Stimulated activated memory B cell treated with anti-CD40 and anti-IgM and Interleukin-4, amounts not matched to agents 10 μg/mL and 1 μg/mL and 100 μg/mL, for 72 hours (primary cell): ENCODE results near the gene CHI3L1.

Experiments
- ATAC-seq: fragments of 150-1000 bp; cut with Tn5 transposase; 2 replicates; pipeline ENCODE4 v1.10.0; 2021
- H3K27ac Mint-ChIP-seq: one replicate; pipeline ENCODE4 v1.8.0; 2022; ENCODE audit warnings: mild to moderate bottlenecking, mixed read lengths
- H3K27me3 Mint-ChIP-seq: one replicate; pipeline ENCODE4 v1.8.0; 2022; ENCODE audit warnings: mixed read lengths
- H3K36me3 Mint-ChIP-seq: one replicate; pipeline ENCODE4 v1.8.0; 2022; ENCODE audit warnings: mixed read lengths
- H3K4me1 Mint-ChIP-seq: one replicate; pipeline ENCODE4 v1.8.0; 2022; ENCODE audit warnings: mixed read lengths
- H3K4me3 Mint-ChIP-seq: one replicate; pipeline ENCODE4 v1.8.0; 2022; ENCODE audit warnings: mild to moderate bottlenecking, moderate library complexity, mixed read lengths
- H3K9me3 Mint-ChIP-seq: one replicate; pipeline ENCODE4 v1.8.0; 2022; ENCODE audit warnings: mixed read lengths

Gene CHI3L1

GRCh38 chr1:203196371-203196770, 9.9 kb upstream of the CHI3L1 start:
- H3K9me3 Mint-ChIP-seq: no peaks in the 10 kb centered on the region
- H3K4me1 Mint-ChIP-seq: no peaks in the 10 kb centered on the region
- no peak overlapping the region for H3K4me3 Mint-ChIP-seq
- peaks cover 40% of the 10 kb centered on the region for H3K27me3 Mint-ChIP-seq
- ATAC-seq: no peak
- H3K27ac Mint-ChIP-seq: no peak overlapping the region
- H3K36me3 Mint-ChIP-seq: no peaks in the 10 kb centered on the region

DNA sequence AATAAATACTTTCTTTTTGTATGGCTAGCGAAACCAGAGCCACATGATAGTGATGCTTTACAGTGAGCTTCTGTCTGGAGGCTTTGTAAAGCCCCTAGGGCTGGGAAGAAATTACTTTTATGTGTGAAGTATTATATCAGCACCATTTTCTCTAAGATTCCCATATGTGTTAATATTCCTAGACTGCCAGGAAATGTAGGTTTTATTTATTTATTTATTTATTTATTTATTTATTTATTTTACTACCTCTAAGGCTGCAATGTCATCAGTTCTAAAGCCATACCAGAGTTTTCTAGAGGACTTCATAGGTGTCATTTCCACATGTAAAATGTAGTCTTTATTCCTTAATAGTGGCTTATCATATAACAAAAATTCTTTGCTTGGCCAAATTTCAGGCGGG, 4.4 kb upstream of the CHI3L1 start:
- no peaks in the 10 kb centered on the region for H3K4me1 Mint-ChIP-seq
- no peak overlapping the region for H3K4me3 Mint-ChIP-seq
- peaks cover 41% of the 10 kb centered on the region for H3K27me3 Mint-ChIP-seq
- no peaks in the 10 kb centered on the region for H3K36me3 Mint-ChIP-seq
- no peak for ATAC-seq
- H3K9me3 Mint-ChIP-seq: no peaks in the 10 kb centered on the region
- no peak overlapping the region for H3K27ac Mint-ChIP-seq

GRCh38 chr1:203189951-203190352, 3.4 kb upstream of the CHI3L1 start:
- Mint-ChIP-seq H3K36me3 (no peaks in the 10 kb centered on the region), H3K27me3 (peaks cover 42% of the 10 kb centered on the region), H3K4me3 (no peak overlapping the region), H3K4me1 (no peaks in the 10 kb centered on the region), H3K27ac (no peak overlapping the region), H3K9me3 (no peaks in the 10 kb centered on the region)
- no peak for ATAC-seq

- peaks cover 51% of the 10 kb centered on the region for H3K27me3 Mint-ChIP-seq
- H3K4me3 Mint-ChIP-seq: no peak overlapping the region
- no peaks in the 10 kb centered on the region for H3K36me3 Mint-ChIP-seq
- ATAC-seq: no peak
- no peaks in the 10 kb centered on the region for H3K9me3 Mint-ChIP-seq
- H3K27ac Mint-ChIP-seq: no peak overlapping the region
- no peaks in the 10 kb centered on the region for H3K4me1 Mint-ChIP-seq
Observed at GRCh38 chr1:203188686-203189232, 2.3 kb upstream of the CHI3L1 start.

DNA sequence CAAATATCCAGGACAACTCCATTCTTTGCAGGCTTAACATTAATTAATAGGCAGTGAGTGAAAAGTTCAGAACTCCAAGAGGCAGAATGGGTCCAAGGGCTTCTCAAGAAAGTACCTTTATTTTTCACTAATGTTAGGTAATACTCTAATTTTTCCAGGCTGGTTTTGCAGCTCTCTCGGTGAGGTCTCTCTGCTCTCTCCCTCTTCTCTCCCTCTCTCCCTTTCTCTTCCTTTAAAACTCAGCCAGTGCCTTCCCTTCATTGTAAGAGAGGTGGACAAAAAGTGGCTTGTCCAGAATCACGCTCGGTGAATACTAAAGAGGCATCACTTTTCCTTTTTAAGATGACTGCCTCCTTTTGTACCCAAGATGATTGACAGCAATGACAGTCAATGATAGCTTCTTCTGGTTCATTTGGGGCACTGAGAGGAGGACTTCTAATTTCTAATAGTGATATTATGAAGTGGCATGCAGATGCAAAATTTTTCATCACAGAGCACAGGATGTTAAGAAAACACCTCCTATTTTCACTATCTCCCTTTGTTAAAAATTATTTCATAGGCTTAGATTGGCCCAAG, 1.3 kb upstream of the CHI3L1 start:
- H3K4me1 Mint-ChIP-seq: no peaks in the 10 kb centered on the region
- no peak overlapping the region for H3K4me3 Mint-ChIP-seq
- H3K9me3 Mint-ChIP-seq: no peaks in the 10 kb centered on the region
- no peak overlapping the region for H3K27ac Mint-ChIP-seq
- peaks cover 51% of the 10 kb centered on the region for H3K27me3 Mint-ChIP-seq
- ATAC-seq: no peak
- no peaks in the 10 kb centered on the region for H3K36me3 Mint-ChIP-seq

DNA sequence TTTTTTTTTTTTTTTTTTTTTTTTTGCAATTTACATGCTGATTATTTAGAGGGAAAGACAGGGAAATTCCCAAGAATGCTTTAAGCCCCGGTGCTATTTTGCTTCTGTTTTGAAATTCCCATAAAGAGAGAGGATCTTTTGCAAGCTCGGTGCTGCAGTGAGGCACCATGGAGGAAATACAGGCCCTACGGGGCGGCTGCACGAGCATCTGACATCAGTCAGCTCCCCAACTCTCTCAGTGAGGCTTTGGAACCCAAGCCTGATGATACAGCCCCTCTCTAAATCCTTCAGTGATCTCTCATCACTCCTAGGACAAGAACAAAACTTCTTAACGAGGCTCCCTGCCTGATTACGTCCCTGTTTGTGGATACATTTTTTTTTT, 791 bp upstream of the CHI3L1 start:
- no peak for ATAC-seq
- no peak overlapping the region for H3K27ac Mint-ChIP-seq
- peaks cover 51% of the 10 kb centered on the region for H3K27me3 Mint-ChIP-seq
- H3K36me3 Mint-ChIP-seq: no peaks in the 10 kb centered on the region
- H3K4me1 Mint-ChIP-seq: no peaks in the 10 kb centered on the region
- H3K4me3 Mint-ChIP-seq: no peak overlapping the region
- H3K9me3 Mint-ChIP-seq: no peaks in the 10 kb centered on the region

GRCh38 chr1:203186091-203186445, 436 bp downstream of the CHI3L1 start:
- Mint-ChIP-seq H3K27me3 (peaks cover 51% of the 10 kb centered on the region), H3K9me3 (no peaks in the 10 kb centered on the region), H3K4me3 (no peak overlapping the region), H3K36me3 (no peaks in the 10 kb centered on the region), H3K27ac (no peak overlapping the region), H3K4me1 (no peaks in the 10 kb centered on the region)
- ATAC-seq: no peak

DNA sequence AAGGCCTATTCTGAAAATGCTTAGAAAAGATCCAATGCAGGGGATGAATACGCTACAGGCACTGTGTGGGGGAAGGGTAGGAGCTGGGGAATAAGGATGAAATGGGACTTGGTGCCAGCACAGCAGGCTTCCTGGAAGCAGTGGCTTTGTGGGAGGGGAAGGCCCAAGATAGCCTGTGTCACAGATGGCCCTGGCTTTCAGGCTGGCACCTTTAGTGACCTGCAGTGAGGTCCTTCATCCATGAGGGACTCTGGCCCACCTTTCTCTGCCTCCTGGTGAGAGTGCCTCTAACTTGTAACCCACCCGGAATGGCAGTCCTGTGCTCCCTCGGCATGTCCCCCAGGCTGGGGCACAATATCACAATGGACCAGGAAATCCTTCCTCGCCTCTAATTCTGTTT, 919 bp downstream of the CHI3L1 start:
- Mint-ChIP-seq H3K36me3 (no peaks in the 10 kb centered on the region), H3K27me3 (peaks cover 51% of the 10 kb centered on the region), H3K4me1 (no peaks in the 10 kb centered on the region), H3K4me3 (no peak overlapping the region), H3K27ac (no peak overlapping the region), H3K9me3 (no peaks in the 10 kb centered on the region)
- ATAC-seq: no peak

DNA sequence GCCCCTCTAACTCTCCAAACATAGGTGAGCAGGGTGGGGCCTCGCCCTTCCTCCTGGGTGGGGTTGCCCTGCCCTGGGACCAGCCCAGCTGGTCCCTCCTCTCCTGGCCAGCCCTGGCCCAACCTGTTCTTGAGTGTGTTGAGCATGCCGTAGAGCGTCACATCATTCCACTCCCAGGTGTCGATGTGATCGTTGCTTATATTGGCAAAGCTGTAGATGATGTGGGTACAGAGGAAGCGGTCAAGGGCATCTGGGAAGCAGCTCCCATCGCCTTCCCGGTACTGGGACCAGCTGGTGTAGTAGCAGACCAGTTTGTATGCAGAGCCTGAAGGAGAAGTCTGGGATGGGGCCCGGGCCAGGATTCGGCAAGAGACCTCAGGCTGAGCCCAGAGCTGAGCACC, 1.4 kb downstream of the CHI3L1 start:
- Mint-ChIP-seq H3K9me3 (no peaks in the 10 kb centered on the region), H3K27me3 (peaks cover 51% of the 10 kb centered on the region)
- ATAC-seq: no peak

DNA sequence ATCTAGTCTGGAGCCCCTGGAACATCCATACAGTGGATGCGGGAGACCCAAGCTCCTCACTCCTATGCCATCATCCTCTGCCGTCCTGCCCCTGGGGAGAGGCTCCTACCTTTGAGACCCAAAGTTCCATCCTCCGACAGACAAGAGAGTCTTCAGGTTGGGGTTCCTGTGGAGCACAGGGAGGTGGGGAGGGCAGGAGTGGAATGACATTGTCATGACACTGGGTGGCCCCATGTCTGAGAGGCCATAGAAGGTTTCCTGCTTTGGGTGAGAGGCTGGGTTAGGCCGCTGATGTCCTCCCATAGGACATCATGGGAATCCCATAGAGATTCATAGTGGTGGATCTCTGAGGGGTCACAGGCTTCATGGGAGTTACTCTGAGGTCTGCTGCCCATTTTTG, 2.0 kb downstream of the CHI3L1 start:
- Mint-ChIP-seq H3K4me1 (no peaks in the 10 kb centered on the region), H3K9me3 (no peaks in the 10 kb centered on the region), H3K36me3 (no peaks in the 10 kb centered on the region), H3K4me3 (no peak overlapping the region), H3K27ac (no peak overlapping the region), H3K27me3 (peaks cover 53% of the 10 kb centered on the region)
- no peak for ATAC-seq

More for the DNA sequence above, 1.4 kb downstream of the CHI3L1 start:
- no peak overlapping the region for H3K27ac Mint-ChIP-seq
- no peaks in the 10 kb centered on the region for H3K4me1 Mint-ChIP-seq
- H3K36me3 Mint-ChIP-seq: no peaks in the 10 kb centered on the region
- H3K4me3 Mint-ChIP-seq: no peak overlapping the region

- Mint-ChIP-seq H3K9me3 (no peaks in the 10 kb centered on the region), H3K4me3 (no peak overlapping the region), H3K36me3 (no peaks in the 10 kb centered on the region), H3K4me1 (no peaks in the 10 kb centered on the region), H3K27ac (no peak overlapping the region), H3K27me3 (peaks cover 59% of the 10 kb centered on the region)
- ATAC-seq: no peak
Observed at GRCh38 chr1:203183828-203184227, 2.7 kb downstream of the CHI3L1 start.

DNA sequence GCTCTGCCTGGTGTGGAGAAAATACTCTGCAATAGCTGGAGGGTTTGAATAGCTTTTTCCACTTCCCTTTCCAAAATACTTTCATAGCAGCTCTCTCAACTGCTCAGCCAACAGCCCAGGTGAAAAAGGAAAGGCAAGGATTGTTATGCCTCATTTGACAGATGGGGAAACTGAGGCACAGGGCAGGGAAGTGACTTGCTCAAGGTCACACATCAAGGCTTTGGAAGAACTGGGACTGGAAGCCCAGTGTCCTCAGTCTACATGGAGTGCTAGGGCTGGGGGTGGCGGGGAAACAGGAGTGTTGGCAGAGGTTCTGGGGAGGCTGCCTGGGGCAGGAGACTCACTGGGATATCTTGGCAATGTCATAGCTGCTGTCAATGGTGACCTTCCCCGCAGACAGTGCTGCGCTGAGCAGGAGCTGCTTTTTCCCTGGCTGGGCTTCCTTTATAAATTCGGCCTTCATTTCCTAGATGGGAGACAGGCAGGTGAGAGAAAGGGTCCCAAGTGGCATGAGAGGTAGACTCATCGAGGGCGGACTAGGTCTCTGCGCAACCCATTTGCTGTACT, 4.0 kb downstream of the CHI3L1 start:
- H3K36me3 Mint-ChIP-seq: no peaks in the 10 kb centered on the region
- H3K9me3 Mint-ChIP-seq: no peaks in the 10 kb centered on the region
- ATAC-seq: no peak
- H3K4me1 Mint-ChIP-seq: no peaks in the 10 kb centered on the region
- no peak overlapping the region for H3K27ac Mint-ChIP-seq
- peaks cover 61% of the 10 kb centered on the region for H3K27me3 Mint-ChIP-seq
- no peak overlapping the region for H3K4me3 Mint-ChIP-seq

DNA sequence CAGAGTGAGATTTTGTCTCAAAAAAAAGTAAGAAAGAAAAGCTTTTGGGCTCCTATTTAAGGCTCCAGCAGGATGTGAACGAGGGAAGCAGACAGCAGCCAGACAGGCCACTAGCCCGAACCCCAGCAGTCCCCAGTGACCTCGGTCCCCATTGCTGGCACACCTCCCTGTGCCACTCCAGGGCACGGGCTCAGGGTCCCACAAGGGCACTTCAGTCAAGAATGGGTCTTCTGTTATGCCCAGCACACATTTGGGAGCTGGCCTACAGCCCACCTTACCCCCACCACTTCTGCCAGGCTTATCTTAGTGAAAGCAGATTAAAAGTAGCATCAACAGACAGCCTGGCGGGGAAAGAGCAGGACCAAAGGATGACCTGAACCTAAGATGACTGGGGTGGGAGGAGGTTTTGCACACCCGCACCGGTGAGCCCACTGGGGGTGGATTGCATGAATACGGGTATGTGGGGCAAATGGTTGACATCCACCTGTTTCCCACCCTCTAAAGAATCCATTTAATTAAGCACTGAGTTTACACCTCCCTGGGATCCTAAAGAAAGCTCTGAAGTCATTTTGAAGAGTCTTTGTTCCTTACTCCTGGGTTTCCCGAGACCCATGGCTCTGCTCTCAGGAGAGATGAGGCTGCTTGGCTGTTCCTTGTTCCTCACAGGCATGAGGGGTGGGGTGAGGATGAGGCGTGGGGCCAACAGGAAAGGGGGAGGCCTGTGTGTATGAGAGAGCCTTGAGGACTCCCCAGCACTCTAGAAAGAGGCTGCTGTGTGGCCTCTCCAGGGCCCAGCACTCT, 4.7 kb downstream of the CHI3L1 start:
- H3K36me3 Mint-ChIP-seq: no peaks in the 10 kb centered on the region
- H3K27ac Mint-ChIP-seq: no peak overlapping the region
- H3K9me3 Mint-ChIP-seq: no peaks in the 10 kb centered on the region
- peaks cover 56% of the 10 kb centered on the region for H3K27me3 Mint-ChIP-seq
- no peak overlapping the region for H3K4me3 Mint-ChIP-seq
- no peaks in the 10 kb centered on the region for H3K4me1 Mint-ChIP-seq
- ATAC-seq: no peak

DNA sequence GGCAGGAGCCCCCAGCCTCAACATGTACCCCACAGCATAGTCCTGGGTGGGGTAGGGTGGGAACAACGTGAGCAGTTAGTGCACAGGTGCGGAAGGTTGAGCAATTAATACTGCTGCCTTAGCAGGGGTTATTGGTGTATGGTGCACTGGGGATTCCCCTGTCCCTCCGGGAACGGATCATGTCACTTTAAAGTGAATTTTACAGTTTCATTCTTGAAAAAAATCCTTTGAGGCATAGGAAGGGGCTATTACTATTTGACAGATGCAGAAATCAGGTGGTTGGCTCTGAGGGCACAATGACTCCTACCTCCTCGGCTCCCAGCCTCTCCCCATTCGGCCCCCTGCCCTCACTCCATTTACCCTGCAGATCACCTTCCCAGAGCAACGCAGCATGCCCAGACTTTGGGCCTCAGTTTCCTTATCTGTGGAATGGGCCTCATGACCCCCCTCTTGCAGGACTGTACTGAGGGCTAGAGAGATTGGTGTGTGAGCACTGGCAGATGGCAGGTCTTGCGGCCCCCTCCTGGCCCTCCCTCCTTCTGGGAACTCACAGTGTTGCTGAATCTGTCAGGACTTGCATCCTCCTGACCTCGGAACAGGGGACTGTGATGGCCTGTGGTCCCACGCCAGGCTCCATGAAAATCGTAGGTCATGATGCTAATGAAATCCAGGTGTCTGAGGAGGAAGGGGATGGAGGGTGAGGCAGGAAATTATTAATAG, 5.7 kb downstream of the CHI3L1 start:
- Mint-ChIP-seq H3K4me3 (no peak overlapping the region), H3K4me1 (peaks cover 4% of the 10 kb centered on the region), H3K27me3 (peaks cover 56% of the 10 kb centered on the region), H3K36me3 (no peaks in the 10 kb centered on the region), H3K27ac (no peak overlapping the region), H3K9me3 (no peaks in the 10 kb centered on the region)
- no peak for ATAC-seq

GRCh38 chr1:203179667-203180005, 6.9 kb downstream of the CHI3L1 start:
- no peak for ATAC-seq
- peaks cover 11% of the 10 kb centered on the region for H3K4me1 Mint-ChIP-seq
- H3K27ac Mint-ChIP-seq: no peak overlapping the region
- H3K9me3 Mint-ChIP-seq: no peaks in the 10 kb centered on the region
- peaks cover 57% of the 10 kb centered on the region for H3K27me3 Mint-ChIP-seq
- H3K36me3 Mint-ChIP-seq: no peaks in the 10 kb centered on the region
- no peak overlapping the region for H3K4me3 Mint-ChIP-seq
